NCI-H2029 treated with DMSO at 0.1 percent for 48 hours (cell line): ENCODE results near the gene COX7A1.
"Not testable (repeated sequence)": the region's sequence is repeated elsewhere in the genome, so short reads cannot be mapped to it uniquely, and the experiment has no call there.

Experiments
- DNase-seq: peaks from one replicate; lab custom pipeline; 2025; lab: John Stamatoyannopoulos, UW

Gene COX7A1

DNA sequence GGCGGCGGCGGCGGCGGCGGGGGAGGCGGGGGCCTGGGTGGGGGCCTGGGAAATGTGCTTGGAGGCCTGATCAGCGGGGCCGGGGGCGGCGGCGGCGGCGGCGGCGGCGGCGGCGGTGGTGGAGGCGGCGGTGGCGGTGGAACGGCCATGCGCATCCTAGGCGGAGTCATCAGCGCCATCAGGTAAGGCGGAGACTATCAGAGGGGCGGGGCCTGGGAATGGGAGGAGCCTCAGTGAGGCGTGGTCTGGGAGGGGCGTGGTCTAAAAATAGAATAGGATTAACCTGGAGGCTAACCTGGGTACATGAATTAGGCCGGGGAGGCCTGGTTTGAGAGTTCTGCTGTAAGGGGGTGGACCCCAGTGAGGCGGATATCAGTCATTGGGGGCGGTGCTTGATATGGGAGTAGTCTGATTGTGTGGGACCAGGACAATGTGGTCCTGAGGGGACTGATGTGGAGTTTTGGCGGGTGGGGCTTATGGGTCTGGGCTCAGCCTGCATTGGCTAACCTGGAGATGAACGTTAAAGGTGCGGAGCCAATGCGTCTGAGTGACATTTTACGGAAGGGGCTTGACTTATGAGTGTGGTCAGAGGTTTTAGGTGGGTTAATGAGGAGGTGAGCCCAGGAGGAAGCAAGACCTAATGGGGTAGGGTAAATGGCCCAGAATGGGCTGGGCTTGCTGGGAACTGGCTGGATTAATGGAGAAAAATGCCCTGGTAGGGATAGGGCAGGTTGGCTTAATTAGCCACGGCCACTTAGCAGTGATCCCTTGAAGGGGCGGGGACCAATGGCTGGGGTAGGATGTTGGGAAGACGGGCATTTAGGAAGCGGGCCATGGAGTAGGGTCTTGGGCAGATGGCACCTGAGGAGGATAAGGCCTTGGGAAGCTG lies 11.0 kb downstream of the COX7A1 start:
- DNase-seq = peak; percentile 68

DNA sequence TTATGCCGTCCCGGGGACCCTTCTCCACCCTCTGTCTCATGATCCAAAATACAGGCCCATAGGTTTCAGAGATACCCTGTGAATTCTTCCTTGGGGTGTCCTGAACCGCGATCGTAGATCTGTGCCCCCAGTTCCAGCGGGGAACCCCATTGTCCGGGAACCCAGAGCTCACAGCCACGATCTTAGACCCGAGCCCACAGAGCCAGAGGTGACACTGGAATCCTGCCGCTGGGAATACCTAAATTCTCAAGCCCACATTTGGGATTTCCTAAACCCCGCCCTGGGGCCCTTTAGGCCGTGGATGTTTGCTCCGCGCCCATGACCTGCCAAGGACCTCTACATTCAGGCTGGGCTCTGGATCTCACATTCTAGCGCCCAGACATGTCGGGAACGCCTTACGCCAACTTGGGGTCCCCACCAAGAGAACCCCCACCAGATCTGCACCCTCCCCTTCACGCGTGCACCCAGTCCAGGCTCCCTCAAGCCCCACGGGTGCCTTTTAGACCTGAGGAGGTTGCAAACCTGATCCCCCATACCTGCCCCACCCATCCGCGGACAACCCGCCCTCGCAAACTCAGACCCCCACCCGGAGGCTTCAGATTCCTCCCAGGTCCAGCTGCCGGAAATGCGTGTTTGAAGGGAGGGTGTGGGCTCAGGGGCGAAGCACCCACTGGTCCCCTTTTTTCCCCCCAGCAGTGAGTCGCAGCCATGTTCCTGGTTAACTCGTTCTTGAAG lies 11.8 kb downstream of the COX7A1 start:
- no peak for DNase-seq

DNA sequence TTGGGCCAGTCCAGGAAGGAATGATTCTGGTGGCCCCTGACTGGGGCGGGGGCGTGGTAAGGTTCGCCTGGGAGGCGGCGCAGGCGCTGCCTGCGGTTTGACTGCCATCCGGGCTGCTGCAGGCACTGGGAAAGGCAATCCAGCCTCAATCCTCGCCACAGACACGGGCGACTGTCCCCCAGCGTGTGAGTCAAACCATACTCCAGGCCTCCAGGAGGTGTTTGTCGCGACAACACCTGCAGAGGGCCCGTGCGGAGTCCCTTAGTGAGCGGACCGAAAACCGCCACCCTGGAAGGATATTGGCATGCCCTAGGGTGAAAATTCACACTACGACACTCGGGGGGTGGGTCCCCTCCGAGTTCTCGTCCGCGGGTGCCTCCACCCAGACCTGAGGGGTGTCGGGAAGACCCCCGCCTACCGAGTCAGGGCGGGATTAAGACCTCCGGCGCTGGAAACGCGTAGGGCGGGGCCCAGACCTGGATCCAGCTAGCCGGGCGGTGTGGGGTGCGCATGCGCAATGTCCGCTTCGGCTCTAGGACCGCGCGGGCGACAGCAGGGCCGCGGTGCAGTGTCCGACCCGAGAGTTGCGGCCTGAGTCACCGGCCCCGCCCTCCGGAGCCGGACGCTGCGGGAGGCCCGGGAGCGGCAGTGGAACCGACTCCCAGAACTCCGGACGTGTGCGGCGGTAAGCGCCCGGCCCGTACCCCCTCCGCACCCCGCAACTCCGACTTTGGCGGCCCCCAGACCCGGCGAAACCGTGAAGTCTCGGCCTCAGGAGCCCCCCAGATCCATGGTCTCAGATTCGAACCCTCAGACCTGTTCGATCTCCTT lies 12.6 kb downstream of the COX7A1 start, which contains the start of gene CAPNS1:
Gene CAPNS1 (plus strand): TSS at position 594 of the 831 bp plus-strand sequence. CDS start 946 bp downstream, outside the sequence.
- peak; percentile 76 for DNase-seq

DNA sequence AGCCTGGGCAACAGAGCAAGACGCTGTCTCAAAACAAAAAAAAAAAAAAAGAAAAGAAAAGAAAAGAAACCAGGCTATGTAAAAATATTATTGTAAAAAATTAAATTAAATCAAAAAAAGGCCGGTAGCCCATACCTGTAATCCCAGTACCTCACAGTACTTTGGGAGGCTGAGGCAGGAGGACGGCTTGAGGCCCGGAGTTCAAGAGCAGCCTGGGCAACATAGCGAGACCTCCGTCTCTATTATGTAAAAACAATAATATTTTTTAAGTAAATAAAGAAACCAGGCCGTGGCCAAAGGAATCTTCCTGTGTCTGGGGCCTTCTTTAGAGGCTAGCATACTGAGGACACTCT lies 13.2 kb downstream of the COX7A1 start:
- DNase-seq = no peak

DNA sequence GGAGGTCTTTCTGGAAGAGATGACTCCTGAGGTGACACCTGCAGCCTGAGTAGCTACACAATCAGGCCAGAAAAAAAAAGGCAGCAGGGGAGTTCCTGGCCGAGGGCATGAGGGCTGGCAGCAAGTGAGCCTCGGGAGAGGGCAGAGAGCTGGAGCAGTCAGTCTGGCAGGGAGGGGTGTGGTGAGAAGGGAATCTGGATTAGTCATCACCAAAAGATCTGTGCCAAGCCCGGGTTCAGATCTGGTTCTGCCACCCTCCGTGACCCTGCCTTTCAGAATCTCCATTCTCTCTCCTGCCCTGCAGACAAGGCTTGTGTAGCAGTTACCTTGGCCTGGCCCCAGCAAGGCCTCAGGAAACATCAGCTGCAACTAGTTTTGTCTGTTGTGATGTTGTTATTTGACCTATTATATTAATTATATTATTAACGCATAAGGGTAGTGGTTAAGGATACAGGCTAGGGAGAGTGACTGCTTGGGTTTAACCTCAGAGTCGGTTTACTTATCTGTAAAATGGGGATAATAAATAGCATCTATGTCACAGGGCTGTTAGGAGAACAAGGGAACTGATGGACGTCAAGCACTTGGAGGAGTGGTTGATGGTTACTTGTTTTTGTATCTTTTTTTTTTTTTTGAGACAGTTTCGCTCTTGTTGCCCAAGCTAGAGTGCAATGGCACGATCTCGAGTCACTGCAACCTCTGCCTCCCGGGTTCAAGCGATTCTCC lies 15.1 kb downstream of the COX7A1 start:
- peak; percentile 76 for DNase-seq

DNA sequence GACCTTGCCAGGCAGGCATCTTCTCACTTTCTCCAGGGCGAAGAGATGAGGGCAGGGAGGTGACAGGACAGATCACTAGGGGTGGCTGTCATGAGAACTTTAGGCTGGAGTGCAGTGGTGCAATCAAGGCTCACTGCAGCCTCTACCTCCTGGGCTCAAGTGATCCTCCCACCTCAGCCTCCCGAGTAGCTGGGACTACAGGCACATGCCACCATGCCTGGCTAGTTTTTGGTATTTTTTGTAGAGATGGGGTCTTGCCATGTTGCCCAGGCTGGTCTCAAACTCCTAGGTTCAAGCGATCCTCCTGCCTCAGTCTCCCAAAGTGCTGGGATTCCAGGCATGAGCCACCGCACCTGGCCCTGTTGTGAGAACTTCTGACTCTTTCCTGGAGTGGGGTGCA lies 17.4 kb downstream of the COX7A1 start:
- not testable (repeated sequence) for DNase-seq

DNA sequence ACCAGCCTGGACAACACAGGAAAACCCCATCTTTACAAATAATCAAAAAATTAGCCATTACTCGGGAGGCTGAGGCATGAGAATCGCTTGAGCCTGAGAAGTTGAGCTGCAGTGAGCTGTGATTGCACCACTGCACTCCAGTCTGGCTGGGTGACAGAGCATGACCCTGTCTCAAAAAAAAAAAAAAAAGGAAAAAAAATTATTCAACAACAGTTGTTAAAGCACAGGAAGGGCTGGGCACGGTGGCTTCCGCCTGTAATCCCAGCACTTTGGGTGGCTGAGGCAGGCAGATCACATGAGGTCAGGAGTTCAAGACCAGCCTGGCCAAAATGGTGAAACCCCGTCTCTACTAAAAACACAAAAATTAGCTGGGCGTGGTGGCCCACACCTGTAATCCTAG lies 21.0 kb downstream of the COX7A1 start:
- DNase-seq = not testable (repeated sequence)

DNA sequence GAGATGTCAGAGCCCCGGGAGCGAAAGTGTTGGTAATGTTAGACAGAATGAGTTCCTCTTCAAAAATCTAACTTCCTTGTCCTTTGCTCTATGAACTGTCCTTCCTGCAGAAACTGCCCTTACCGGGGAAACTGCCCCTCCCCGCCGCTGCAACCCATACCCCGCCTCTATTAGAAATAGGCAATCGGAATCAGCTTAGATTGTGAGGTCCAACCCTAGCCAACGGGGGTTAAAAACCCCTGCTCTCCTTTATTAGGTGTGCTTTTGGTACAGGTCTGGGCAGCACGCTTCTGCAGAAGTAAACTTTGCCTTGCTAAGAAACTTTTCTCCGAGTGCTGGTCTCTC lies 23.9 kb downstream of the COX7A1 start:
- no peak for DNase-seq

DNA sequence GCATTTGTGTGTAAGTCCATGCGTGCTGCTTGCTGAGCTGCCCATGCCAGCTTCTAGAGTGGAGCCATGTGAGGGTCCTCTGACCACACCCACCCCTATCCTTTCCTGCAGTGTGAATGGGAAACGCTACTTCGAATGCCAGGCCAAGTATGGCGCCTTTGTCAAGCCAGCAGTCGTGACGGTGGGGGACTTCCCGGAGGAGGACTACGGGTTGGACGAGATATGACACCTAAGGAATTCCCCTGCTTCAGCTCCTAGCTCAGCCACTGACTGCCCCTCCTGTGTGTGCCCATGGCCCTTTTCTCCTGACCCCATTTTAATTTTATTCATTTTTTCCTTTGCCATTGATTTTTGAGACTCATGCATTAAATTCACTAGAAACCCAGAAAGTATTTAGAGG lies 26.7 kb downstream of the COX7A1 start:
- no peak for DNase-seq

DNA sequence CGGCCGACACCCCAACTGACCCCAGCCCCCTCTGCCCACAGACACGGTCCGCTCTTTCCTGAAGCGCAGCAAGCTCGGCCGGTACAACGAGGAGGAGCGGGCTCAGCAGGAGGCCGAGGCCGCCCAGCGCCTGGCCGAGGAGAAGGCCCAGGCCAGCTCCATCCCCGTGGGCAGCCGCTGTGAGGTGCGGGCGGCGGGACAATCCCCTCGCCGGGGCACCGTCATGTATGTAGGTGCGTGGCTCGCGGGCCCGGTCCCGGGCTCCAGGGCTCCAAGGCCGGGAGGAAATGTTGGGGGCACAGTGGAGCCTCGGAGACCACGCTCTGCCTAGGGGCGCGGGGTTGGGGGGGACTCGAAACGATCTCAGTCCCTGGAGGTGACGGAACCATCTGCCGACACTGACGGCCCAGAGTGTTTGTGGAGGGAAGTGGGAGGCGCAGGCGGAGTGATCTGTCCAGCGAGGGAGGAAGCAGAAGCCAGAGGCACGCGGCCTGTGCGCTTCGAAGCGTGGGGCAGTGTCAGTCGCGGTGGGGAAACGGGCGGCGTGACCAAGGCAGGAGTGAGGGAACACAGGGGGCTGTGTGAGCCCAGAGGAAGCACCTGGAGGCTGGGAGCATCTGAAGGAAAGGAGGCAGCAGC lies 30.6 kb downstream of the COX7A1 start:
- no peak for DNase-seq

DNA sequence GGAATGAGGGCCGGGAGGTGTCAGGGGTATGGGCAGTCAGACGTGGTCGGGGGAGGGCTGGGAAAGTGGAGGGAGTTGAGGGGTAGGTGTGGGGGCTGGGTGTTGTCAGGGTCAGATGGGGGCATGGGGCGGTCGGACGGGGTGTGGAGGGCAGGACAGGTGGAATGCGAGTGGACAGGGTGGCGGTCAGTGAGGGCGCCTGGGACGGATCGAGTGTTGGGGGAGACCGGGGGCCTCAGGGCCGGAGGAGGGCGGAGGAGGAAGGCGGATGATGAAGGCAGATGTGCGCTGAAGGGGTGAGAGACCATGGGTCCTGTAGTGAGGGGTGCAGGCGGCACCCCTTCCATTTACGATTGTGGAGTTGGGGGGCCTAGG lies 31.3 kb downstream of the COX7A1 start:
- no peak for DNase-seq

DNA sequence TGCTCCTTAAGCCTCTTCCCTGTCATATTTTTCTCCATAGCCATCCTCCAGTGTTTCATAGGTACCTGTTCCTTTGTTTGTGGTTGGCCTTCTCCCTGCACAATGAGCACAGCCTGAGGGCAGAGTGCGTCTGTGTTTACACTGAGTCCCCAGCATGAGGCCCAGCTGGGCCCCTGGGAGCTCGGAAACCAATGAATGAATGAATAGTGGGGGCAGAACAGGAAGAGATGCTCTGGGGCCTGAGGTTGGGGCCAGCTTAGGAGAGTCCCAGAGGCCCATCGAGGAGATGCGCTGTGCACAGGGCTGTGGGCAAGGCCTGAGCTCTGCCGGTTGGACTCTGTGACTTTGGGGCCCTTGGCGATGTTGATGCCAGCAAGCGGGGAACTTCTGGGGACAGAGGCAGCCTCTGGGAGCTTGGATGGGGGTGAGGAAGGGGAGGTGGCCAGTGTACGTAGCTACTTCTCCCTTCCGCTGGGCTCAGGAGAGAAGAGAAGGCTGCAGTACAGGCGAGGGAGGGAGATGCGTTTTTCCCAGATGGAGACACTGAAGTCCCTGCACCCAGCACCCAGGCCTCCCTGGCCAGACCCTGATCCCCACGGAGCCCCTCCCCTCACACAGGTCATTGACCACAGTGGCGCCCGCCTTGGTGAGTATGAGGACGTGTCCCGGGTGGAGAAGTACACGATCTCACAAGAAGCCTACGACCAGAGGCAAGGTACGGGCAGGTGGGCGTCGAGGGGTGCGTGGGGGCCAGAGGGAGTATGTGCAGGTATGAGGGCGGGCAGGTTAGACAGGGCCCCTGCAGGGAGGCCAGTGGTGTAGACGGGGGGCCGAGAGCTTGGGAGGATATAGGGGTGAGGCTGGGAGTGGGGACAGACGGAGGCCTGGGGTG lies 31.9 kb downstream of the COX7A1 start:
- no peak for DNase-seq

DNA sequence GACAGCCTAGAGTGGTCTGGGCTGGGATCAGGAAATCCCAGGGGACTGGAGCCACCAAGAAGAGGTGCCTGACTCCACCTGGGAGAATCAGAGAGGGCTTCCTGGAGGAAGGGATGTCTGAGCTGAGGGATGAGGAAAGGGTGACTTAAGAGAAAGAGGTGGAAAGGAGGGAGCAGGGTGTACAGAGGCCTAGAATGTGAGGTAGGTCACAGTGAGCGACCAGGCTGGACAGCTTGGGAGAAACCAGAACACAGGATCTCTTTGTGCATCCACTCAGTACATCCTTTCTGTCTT lies 36.0 kb downstream of the COX7A1 start:
- DNase-seq = no peak

DNA sequence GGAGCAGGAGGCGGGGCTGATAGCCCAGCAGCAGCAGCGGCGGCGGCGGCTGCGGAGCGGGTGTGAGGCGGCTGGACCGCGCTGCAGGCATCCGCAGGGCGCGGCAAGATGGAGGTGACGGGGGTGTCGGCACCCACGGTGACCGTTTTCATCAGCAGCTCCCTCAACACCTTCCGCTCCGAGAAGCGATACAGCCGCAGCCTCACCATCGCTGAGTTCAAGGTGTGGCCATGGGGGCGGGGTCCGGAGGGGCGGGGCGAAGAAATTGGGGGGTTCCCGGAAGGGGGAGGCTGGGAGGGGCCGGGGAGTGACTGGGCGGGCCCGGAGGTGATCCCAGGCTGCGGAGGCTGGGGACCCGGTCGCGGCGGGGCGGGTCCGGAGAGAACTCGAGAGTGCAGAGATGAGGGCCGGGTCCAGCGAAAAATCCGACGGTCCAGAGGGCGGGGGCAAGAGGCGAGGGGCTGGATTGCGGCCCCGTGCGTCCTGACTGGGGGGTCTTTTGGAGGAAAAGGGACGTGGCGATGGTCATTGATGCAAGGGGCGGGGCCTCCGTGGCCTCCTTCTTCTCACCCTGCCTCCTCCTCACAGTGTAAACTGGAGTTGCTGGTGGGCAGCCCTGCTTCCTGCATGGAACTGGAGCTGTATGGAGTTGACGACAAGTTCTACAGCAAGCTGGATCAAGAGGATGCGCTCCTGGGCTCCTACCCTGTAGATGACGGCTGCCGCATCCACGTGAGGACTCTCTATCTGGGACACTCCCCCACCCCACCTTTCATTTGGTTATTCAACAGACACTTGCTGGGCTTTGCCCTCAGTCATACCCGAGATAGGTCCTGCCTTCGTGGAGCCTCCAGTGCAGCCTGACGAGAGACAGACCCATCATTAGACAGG lies 36.5 kb downstream of the COX7A1 start, which contains the start of gene TBCB:
Gene TBCB (plus strand): TSS at position 16 of the 891 bp plus-strand sequence. CDS start 93 bp downstream, at position 109.
- no peak for DNase-seq

DNA sequence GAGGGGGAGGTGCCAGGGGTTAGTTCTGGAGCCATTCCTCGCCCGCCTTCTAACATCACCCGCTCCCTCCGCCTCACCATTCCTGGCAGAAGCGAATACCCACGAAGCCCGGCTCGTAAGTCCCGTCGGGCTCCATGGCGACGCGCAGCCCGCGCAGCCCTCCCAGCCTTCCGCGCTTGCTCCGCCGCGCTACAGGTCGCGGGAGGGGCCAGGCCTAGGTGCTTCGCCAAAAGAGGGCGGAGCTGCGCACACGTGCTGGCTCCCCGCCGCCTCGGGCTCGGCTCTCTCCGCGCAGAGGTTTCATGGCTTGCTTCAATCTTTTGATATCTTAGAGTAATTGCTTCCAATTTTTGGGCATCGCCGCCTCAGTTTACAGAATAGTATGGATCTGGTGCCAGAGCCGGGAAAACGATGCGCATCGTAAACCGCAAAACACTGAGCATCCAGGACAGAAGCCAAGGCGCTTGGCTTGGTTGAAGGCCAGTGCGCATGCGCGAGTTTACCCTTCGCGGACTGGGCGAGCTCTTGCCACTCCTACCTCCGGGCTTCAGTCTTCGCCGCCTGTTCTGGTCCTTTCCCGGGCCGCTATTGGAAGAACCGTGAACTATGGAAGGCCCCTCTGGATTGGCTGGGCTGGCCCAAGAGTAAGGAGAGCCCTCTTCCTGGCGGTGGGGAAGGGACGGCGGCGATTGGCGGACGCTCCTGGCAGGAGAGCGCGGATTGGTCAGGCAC lies 37.4 kb downstream of the COX7A1 start, which contains the start of gene POLR2I:
Gene POLR2I (minus strand): TSS at position 155 of the 732 bp plus-strand sequence. CDS start 19 bp downstream, at position 136.
- peak; percentile 97 for DNase-seq

DNA sequence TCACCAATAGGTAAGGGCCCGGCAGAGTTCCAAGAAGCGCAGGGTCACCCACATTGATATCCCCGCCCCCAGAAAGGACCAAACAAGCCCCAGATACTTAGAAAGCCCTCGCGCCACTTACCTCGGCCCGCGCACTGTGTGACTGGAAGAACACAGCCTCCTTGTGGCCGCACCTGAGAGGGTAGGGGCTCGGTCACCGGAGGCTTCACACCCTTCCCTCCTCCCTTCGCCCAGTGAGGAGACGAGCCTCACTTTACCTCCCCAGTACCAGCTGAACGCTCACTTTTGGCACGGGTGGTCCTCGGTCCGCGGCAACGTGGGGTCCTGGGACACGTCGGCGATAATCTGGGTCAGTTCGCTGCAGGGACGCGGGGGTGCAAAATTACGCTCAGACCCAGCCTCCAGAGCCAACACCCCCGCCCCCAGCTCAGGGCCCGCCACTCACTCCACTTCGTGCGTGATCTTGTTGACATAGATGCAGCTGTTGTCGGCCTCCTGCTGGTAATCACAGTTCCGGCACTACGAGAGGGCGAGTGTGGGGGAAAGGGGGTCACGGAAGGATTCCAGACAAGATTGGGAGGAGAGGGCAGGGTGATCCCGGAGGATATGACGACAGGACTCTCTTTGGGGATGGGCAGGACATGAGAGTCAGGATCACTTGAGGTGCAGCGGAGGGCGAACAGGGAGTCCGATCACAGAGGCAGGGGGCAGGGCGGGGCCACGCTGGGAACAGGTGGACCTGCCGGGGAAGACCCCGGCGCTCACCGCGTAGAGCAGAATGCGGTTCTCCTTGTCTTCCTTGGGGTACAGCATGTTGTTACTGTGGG lies 38.1 kb downstream of the COX7A1 start:
- no peak for DNase-seq

DNA sequence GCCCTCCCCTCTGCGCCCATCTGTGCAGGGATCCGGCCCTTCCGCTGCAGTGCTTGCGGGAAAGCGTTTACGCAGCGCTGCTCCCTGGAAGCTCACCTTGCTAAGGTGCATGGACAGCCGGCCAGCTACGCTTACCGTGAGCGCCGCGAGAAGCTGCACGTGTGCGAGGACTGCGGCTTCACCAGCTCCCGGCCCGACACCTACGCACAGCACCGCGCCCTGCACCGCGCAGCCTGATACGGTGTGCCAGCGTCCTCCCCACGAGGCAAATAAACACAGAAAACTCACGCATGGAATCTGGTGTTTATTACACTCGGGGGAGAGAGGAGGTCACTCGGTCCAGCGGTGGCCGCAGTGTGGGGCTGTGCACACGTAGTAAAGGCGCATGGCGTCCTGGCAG lies 38.8 kb downstream of the COX7A1 start:
- no peak for DNase-seq

DNA sequence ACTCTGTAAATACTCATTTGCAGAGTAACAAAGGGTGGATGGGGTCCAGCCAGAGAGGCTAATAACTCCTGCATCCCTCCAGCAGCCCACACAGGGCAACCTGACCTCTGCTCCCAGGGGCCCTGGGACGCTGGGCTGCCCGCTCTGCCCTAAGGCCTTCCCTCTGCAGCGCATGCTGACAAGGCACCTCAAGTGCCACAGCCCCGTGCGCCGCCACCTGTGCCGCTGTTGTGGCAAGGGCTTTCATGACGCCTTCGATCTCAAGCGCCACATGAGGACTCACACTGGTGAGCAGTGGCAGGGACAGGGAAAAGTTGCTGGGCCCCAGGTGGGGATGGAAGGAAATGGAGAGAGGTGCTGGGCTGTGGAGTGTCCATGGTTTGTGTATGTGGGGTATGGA lies 39.6 kb downstream of the COX7A1 start:
- no peak for DNase-seq
